ENCODE results near the gene WNT2B. TPM values are rescaled to one million over a fixed set of nuclear protein-coding genes. Genes with fewer than 3 reads are reported as not detected.

WNT2B gene
- total RNA-seq, 1 experiment from 2014 or later: 1.2 TPM

- ChIA-PET POLR2A (interaction anchor here (0.6 kb wide), 1 partner anchor 79 kb away, joined by 3 read pairs; no protein-coding TSS in a partner anchor), CTCF (no interaction called here)
- TF ChIP-seq ZNF121 (CRISPR knock-in tag; IDR thresholded peaks at IDR 0.05): peak; percentile 5; the same call in 1 of the 2 replicates
- TF ChIP-seq RELA (CRISPR knock-in tag; IDR thresholded peaks at IDR 0.05; ENCODE audit: borderline replicate concordance): no peak
- TF ChIP-seq SP1 (CRISPR knock-in tag; conservative IDR thresholded peaks at IDR 0.05): no peak
- Mint-ChIP-seq H3K27ac (no peak overlapping the region), H3K4me1 (peaks cover 25% of the 10 kb centered on the region), H3K36me3 (no peaks in the 10 kb centered on the region), H3K27me3 (ENCODE audit: low read depth) (peaks cover 95% of the 10 kb centered on the region), H3K4me3 (no peak overlapping the region), H3K9me3 (no peaks in the 10 kb centered on the region)
- DNase-seq (ENCODE audit: low spot score): no peak
- no peak for ATAC-seq
Observed at GRCh38 chr1:112505878-112506277, 2.9 kb upstream of the WNT2B start.

- no peak overlapping the region for H3K4me3 Mint-ChIP-seq
- ATAC-seq (no peak), DNase-seq (ENCODE audit: low spot score) (no peak)
- H3K27me3 Mint-ChIP-seq (ENCODE audit: low read depth): peaks cover 95% of the 10 kb centered on the region
- TF ChIP-seq ETV6 (CRISPR knock-in tag; IDR thresholded peaks at IDR 0.05) (no peak), RORB (CRISPR knock-in tag; IDR thresholded peaks at IDR 0.05) (no peak), STAT6 (CRISPR knock-in tag; conservative IDR thresholded peaks at IDR 0.05; ENCODE audit: low read depth) (no peak), PRRX2 (CRISPR knock-in tag; IDR thresholded peaks at IDR 0.05) (no peak), ZNF263 (CRISPR knock-in tag; IDR thresholded peaks at IDR 0.05; ENCODE audit: low read depth) (no peak), FOXP1 (CRISPR knock-in tag; IDR thresholded peaks at IDR 0.05; ENCODE audit: borderline replicate concordance) (no peak), TEAD4 (CRISPR knock-in tag; IDR thresholded peaks at IDR 0.05) (no peak), TEAD1 (CRISPR knock-in tag; IDR thresholded peaks at IDR 0.05) (no peak), SOX15 (CRISPR knock-in tag; IDR thresholded peaks at IDR 0.05) (no peak), E2F5 (CRISPR knock-in tag; IDR thresholded peaks at IDR 0.05) (no peak), FOXP4 (CRISPR knock-in tag; IDR thresholded peaks at IDR 0.05) (no peak), ZNF423 (CRISPR knock-in tag; IDR thresholded peaks at IDR 0.05) (no peak)
- ChIA-PET POLR2A (no interaction called here), CTCF (no interaction called here)
- H3K36me3 Mint-ChIP-seq: no peaks in the 10 kb centered on the region
- H3K9me3 Mint-ChIP-seq: no peaks in the 10 kb centered on the region
- H3K4me1 Mint-ChIP-seq: peaks cover 26% of the 10 kb centered on the region
- H3K27ac Mint-ChIP-seq: no peak overlapping the region
Observed at GRCh38 chr1:112506306-112506705, 2.5 kb upstream of the WNT2B start.

- no peak for DNase-seq (ENCODE audit: low spot score)
- ChIA-PET POLR2A (no interaction called here), CTCF (interaction anchor here (0.5 kb wide), 1 partner anchor 116 kb away, joined by 3 read pairs; no protein-coding TSS in a partner anchor)
- Mint-ChIP-seq H3K27me3 (ENCODE audit: low read depth) (peaks cover 95% of the 10 kb centered on the region), H3K4me1 (peaks cover 23% of the 10 kb centered on the region), H3K27ac (no peak overlapping the region), H3K9me3 (no peaks in the 10 kb centered on the region), H3K36me3 (no peaks in the 10 kb centered on the region), H3K4me3 (peak overlapping the region; percentile 83; the same call in 1 of the 2 replicates)
- no peak for ATAC-seq
- no peak for TF ChIP-seq ZNF512 (CRISPR knock-in tag; IDR thresholded peaks at IDR 0.05; ENCODE audit: borderline replicate concordance)
- TF ChIP-seq CBFB (CRISPR knock-in tag; IDR thresholded peaks at IDR 0.05; ENCODE audit: low read depth): no peak
- no peak for TF ChIP-seq PRRX2 (CRISPR knock-in tag; IDR thresholded peaks at IDR 0.05)
- no peak for TF ChIP-seq ZSCAN18 (CRISPR knock-in tag; IDR thresholded peaks at IDR 0.05)
- no peak for TF ChIP-seq FOXK1 (CRISPR knock-in tag; IDR thresholded peaks at IDR 0.05)
- no peak for TF ChIP-seq EMX1 (CRISPR knock-in tag; IDR thresholded peaks at IDR 0.05)
- TF ChIP-seq ZNF138 (CRISPR knock-in tag; conservative IDR thresholded peaks at IDR 0.05): no peak
- TF ChIP-seq ATF1 (CRISPR knock-in tag; IDR thresholded peaks at IDR 0.05): no peak
- TF ChIP-seq E2F5 (CRISPR knock-in tag; IDR thresholded peaks at IDR 0.05): no peak
- no peak for TF ChIP-seq MLX (CRISPR knock-in tag; IDR thresholded peaks at IDR 0.05)
- TF ChIP-seq MXD4 (CRISPR knock-in tag; IDR thresholded peaks at IDR 0.05; ENCODE audit: borderline replicate concordance): no peak
- TF ChIP-seq ZNF121 (CRISPR knock-in tag; IDR thresholded peaks at IDR 0.05): no peak
Observed at GRCh38 chr1:112506731-112507130, 2.0 kb upstream of the WNT2B start.

Measured in WTC11 (cell line).